ENCODE results near the gene PDSS2.

- TF ChIP-seq CTCF (IDR thresholded peaks at IDR 0.05) (no peak), ZBTB33 (IDR thresholded peaks at IDR 0.05; ENCODE audit: borderline replicate concordance, low read depth) (no peak)
Observed at GRCh38 chr6:107313776-107314175, 145.6 kb downstream of the PDSS2 start.
